GM12891 (cell line): ENCODE measurements around the gene TBX20.
"Not testable (repeated sequence)": the region's sequence is repeated elsewhere in the genome, so short reads cannot be mapped to it uniquely, and the experiment has no call there.

Experiments used
- POLR2A ChIP-seq: IDR thresholded peaks from 2 replicates; pipeline ENCODE4 v1.6.1; 2011; ENCODE audit warnings: low read depth, low read length, control low read depth
- POLR2AphosphoS5 ChIP-seq: IDR thresholded peaks from 2 replicates; pipeline ENCODE4 v1.6.1; 2011; ENCODE audit warnings: low read depth, low read length, control low read depth
- SPI1 ChIP-seq: IDR thresholded peaks from 2 replicates; pipeline ENCODE4 v1.6.1; 2011; ENCODE audit warnings: low read depth, low read length, control low read depth
- TAF1 ChIP-seq: IDR thresholded peaks from 2 replicates; pipeline ENCODE4 v1.6.1; 2011; ENCODE audit warnings: low read depth, low read length, control low read depth

GRCh38 chr7:35222445-35222844 is 31.5 kb downstream of the TBX20 start:
- not testable (repeated sequence) for TF ChIP-seq POLR2A, TAF1, POLR2AphosphoS5, SPI1
